Hepatocyte (in vitro differentiated cells): ENCODE measurements around the gene CDH18. TPM values are rescaled to one million over a fixed set of nuclear protein-coding genes. Genes with fewer than 3 reads are reported as not detected.

ENCODE experiments used
- DNase-seq: peaks from one replicate; pipeline ENCODE4 v3.0.0-alpha.2; 2016; ENCODE audit warnings: low spot score
- H2AFZ ChIP-seq: fragments of 200-600 bp; sonication (generic); 2 replicates; pipeline ENCODE4 v1.6.0; 2016; ENCODE audit warnings: antibody characterized with exemption, mild to moderate bottlenecking
- H3K27ac ChIP-seq: fragments of 200-600 bp; sonication (generic); 2 replicates; pipeline ENCODE4 v1.5.1; 2016; ENCODE audit warnings: mild to moderate bottlenecking
- H3K27me3 ChIP-seq: fragments of 200-600 bp; sonication (generic); 2 replicates; pipeline ENCODE4 v1.6.1; 2016
- H3K36me3 ChIP-seq: fragments of 200-600 bp; sonication (generic); replicated peaks from 2 replicates; pipeline ENCODE4 v1.5.1; 2016; ENCODE audit warnings: low read depth; ENCODE audit not compliant: insufficient read depth
- H3K4me1 ChIP-seq: fragments of 200-600 bp; sonication (generic); 2 replicates; pipeline ENCODE4 v1.5.1; 2016; ENCODE audit warnings: mild to moderate bottlenecking, moderate library complexity; ENCODE audit not compliant: insufficient read depth
- H3K4me2 ChIP-seq: fragments of 200-600 bp; sonication (generic); 2 replicates; pipeline ENCODE4 v1.6.0; 2016
- H3K4me3 ChIP-seq: fragments of 200-600 bp; sonication (generic); 2 replicates; pipeline ENCODE4 v1.5.1; 2016; ENCODE audit warnings: mild to moderate bottlenecking
- H3K79me2 ChIP-seq: fragments of 200-600 bp; sonication (generic); 2 replicates; pipeline ENCODE4 v1.6.0; 2017; ENCODE audit warnings: mild to moderate bottlenecking
- H3K9me2 ChIP-seq: fragments of 200-600 bp; sonication (generic); replicated peaks from 2 replicates; pipeline ENCODE4 v1.6.0; 2017; ENCODE audit warnings: mild to moderate bottlenecking; ENCODE audit not compliant: insufficient read depth
- H3K9me3 ChIP-seq: fragments of 200-600 bp; sonication (generic); 2 replicates; pipeline ENCODE4 v1.5.1; 2016; ENCODE audit warnings: low read depth, mild to moderate bottlenecking
- H4K20me1 ChIP-seq: fragments of 200-600 bp; sonication (generic); 2 replicates; pipeline ENCODE4 v1.6.0; 2016; ENCODE audit warnings: mild to moderate bottlenecking; ENCODE audit not compliant: insufficient read depth, poor library complexity, severe bottlenecking
- EZH2 ChIP-seq: fragments of 200-600 bp; sonication (generic); IDR thresholded peaks from 2 replicates; pipeline ENCODE4 v1.6.1; 2016; ENCODE audit warnings: antibody characterized with exemption, mild to moderate bottlenecking, borderline replicate concordance
- EZH2phosphoT487 ChIP-seq: fragments of 200-600 bp; sonication (generic); IDR thresholded peaks from one replicate; pipeline ENCODE4 v1.6.1; 2018; ENCODE audit warnings: antibody characterized with exemption, mild to moderate bottlenecking, low read depth, moderate library complexity; ENCODE audit not compliant: unreplicated experiment, severe bottlenecking
- WGBS: methylation state at CpG from one replicate; pipeline ENCODE4 v1.1.6; 2016; ENCODE audit warnings: low lambda C conversion rate; ENCODE audit errors: missing lambda C conversion rate; 5-methylcytosine and 5-hydroxymethylcytosine counted together
- polyA plus RNA-seq: library from polyadenylated mRNA; unstranded; fragments of >200 nt; fragmentation: Nextera tagmentation; extraction: Ambion mirVana; gene quantifications from 2 replicates; pipeline ENCODE4 v1.2.1, GENCODE V29; 2016
- total RNA-seq: library from RNA; depleted of rRNA; stranded (reverse); fragments of >200 nt; gene quantifications from 2 replicates; pipeline ENCODE4 v1.2.3, GENCODE V29; 2014
- TF ChIP-seq, protein P1 (sequence below): fragments of 200-600 bp; sonication (generic); IDR thresholded peaks from 2 replicates; pipeline ENCODE4 v1.5.1; 2016; ENCODE audit warnings: antibody characterized with exemption, mild to moderate bottlenecking; ENCODE audit not compliant: poor library complexity

Gene CDH18
- total and polyA plus RNA-seq, 2 experiments from 2014 or later, result 0.71 to 1.5 TPM

DNA sequence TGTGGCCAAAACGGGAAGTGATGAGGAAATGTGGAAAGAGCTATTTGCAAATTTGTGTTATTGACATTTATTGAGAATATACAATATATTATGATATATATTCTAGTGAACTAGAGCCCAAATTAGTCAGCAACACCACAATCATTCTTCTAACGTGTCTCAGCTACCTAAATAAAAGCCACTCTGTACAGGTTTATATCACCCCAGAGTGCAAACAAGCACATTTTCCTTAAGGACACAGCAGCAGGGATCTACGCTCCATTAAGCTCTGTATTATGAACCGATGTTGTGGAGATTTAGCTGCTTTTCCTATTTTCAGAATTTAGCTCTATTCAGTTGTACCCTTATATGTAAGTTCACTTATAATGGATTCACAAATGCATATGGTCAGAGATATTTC is 77.9 kb downstream of the CDH18 start:
- H3K4me1 ChIP-seq, result no peaks in the 10 kb centered on the region
- WGBS, result 82% methylated on average over 4 of the region's 4 CpGs
- no peaks in the 10 kb centered on the region for H4K20me1 ChIP-seq
- DNase-seq, result no peak
- H3K27me3 ChIP-seq, result no peaks in the 10 kb centered on the region
- H3K9me3 ChIP-seq, result no peaks in the 10 kb centered on the region
- no peak for TF ChIP-seq EZH2phosphoT487
- no peak for TF ChIP-seq EZH2
- TF ChIP-seq, protein P1, sequence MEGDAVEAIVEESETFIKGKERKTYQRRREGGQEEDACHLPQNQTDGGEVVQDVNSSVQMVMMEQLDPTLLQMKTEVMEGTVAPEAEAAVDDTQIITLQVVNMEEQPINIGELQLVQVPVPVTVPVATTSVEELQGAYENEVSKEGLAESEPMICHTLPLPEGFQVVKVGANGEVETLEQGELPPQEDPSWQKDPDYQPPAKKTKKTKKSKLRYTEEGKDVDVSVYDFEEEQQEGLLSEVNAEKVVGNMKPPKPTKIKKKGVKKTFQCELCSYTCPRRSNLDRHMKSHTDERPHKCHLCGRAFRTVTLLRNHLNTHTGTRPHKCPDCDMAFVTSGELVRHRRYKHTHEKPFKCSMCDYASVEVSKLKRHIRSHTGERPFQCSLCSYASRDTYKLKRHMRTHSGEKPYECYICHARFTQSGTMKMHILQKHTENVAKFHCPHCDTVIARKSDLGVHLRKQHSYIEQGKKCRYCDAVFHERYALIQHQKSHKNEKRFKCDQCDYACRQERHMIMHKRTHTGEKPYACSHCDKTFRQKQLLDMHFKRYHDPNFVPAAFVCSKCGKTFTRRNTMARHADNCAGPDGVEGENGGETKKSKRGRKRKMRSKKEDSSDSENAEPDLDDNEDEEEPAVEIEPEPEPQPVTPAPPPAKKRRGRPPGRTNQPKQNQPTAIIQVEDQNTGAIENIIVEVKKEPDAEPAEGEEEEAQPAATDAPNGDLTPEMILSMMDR, result no peak
- no peak overlapping the region for H3K4me3 ChIP-seq
- H3K9me2 ChIP-seq, result no peaks in the 10 kb centered on the region
- no peak overlapping the region for H2AFZ ChIP-seq
- no peaks in the 10 kb centered on the region for H3K36me3 ChIP-seq
- no peak overlapping the region for H3K4me2 ChIP-seq
- no peaks in the 10 kb centered on the region for H3K79me2 ChIP-seq
- H3K27ac ChIP-seq, result no peak overlapping the region

DNA sequence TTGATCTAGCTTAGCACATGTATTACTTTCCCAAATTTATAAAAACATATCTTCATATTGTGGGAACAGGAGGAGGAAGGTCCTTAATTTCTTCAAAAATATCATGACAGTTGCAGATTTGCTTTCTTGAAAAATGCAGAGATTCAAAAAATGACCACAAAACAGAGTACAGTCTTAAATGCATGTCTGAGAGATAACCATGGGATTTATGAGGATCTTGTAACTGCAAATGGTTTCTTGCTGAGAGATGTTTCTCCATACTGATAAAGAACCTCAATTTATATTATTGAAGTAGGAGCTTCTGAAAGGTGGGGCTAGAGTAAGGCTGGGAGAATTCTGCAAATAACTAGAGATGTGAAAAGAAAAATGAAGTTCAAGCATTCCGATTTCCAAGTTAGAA is 83.2 kb downstream of the CDH18 start:
- Histone ChIP-seq H2AFZ (no peak overlapping the region), H3K4me2 (no peak overlapping the region), H3K79me2 (no peaks in the 10 kb centered on the region), H3K27ac (no peak overlapping the region), H3K27me3 (no peaks in the 10 kb centered on the region), H3K36me3 (no peaks in the 10 kb centered on the region), H3K9me2 (no peaks in the 10 kb centered on the region), H3K4me1 (no peaks in the 10 kb centered on the region), H3K4me3 (no peak overlapping the region), H3K9me3 (no peaks in the 10 kb centered on the region), H4K20me1 (no peaks in the 10 kb centered on the region)
- DNase-seq, result no peak
- TF ChIP-seq, protein P1, result no peak
- no peak for TF ChIP-seq EZH2phosphoT487
- no peak for TF ChIP-seq EZH2
- WGBS, result 60% methylated on average over 1 of the region's 1 CpG

DNA sequence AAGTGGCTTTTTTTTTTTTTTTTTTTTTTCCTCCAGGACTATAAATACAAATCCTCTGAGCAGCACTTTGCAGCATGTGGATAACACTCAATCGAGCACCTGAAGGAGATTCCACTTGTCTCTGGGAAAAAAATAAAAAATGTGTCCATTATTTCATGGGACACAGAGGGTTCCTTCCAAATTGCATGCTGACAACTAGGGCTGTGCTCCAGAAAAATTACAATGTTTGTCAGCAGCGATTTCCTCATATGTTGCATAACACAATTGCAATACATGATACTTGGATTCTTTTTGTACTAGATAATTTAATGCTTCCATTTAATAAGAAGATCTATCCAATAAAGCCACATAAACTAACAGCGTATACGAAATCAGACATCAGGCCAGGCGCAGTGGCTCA is 84.4 kb downstream of the CDH18 start:
- Histone ChIP-seq H3K4me2 (no peak overlapping the region), H3K4me1 (no peaks in the 10 kb centered on the region), H3K9me3 (no peaks in the 10 kb centered on the region), H2AFZ (no peak overlapping the region), H3K36me3 (no peaks in the 10 kb centered on the region), H3K79me2 (no peaks in the 10 kb centered on the region), H3K9me2 (no peaks in the 10 kb centered on the region), H4K20me1 (no peaks in the 10 kb centered on the region), H3K4me3 (no peak overlapping the region), H3K27me3 (no peaks in the 10 kb centered on the region), H3K27ac (no peak overlapping the region)
- WGBS, result 89% methylated on average over 5 of the region's 5 CpGs
- DNase-seq, result no peak
- TF ChIP-seq EZH2phosphoT487, result no peak
- TF ChIP-seq, protein P1, result no peak

DNA sequence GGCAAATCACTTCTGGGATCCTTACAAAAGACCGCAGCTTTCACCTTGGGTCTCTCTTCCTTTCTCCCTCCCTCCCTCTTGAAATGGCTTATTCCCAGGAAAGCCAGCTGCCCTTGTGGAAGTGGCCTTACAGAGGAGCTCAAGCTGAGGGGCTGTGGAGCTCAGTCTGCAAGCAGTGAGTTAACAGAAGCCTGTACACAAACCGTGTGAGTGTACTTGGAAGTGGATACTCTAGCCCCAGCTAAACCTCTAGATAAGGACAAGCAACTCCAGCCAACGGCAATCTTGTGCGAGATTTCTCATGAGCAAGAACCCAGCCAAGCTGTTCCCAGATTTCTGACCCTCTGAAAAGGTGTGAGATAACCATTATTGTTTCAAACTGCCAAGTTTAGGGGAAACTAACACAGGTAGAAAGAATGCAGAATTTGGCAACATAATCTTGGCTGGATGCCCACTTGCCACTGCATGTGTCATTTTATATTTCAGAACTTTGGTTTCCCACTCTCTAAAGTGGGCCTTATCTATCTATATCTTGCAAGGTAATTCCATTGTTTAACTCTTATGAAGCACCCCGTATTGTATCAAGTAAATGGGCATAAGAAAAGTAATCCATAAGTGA is 85.6 kb downstream of the CDH18 start:
- Histone ChIP-seq H3K4me2 (no peak overlapping the region), H3K9me2 (no peaks in the 10 kb centered on the region), H3K4me1 (no peaks in the 10 kb centered on the region), H3K4me3 (no peak overlapping the region), H3K27me3 (no peaks in the 10 kb centered on the region), H3K79me2 (no peaks in the 10 kb centered on the region), H4K20me1 (no peaks in the 10 kb centered on the region), H3K27ac (no peak overlapping the region), H3K9me3 (no peaks in the 10 kb centered on the region), H3K36me3 (no peaks in the 10 kb centered on the region), H2AFZ (no peak overlapping the region)
- 53% methylated on average over 5 of the region's 5 CpGs for WGBS
- TF ChIP-seq EZH2, result no peak
- no peak for TF ChIP-seq EZH2phosphoT487
- TF ChIP-seq, protein P1, result no peak
- DNase-seq, result peak; percentile 10
